OCI-LY7 (cell line): Measurements from ENCODE around the gene IL21.

Source experiments
- EZH2phosphoT487 ChIP-seq: fragments of 200-600 bp; sonication (generic); IDR thresholded peaks from 2 replicates; pipeline ENCODE4 v1.6.1; 2018; ENCODE audit warnings: low read depth, borderline replicate concordance, mild to moderate bottlenecking, mixed run types, antibody characterized with exemption, low read length, moderate library complexity, mixed read lengths
- TF ChIP-seq, protein P1 (sequence below): fragments of 200-600 bp; sonication (generic); conservative IDR thresholded peaks from 2 replicates; pipeline ENCODE4 v1.5.1; 2014; ENCODE audit warnings: mild to moderate bottlenecking, antibody characterized with exemption, low read length, moderate library complexity, mixed read lengths

DNA sequence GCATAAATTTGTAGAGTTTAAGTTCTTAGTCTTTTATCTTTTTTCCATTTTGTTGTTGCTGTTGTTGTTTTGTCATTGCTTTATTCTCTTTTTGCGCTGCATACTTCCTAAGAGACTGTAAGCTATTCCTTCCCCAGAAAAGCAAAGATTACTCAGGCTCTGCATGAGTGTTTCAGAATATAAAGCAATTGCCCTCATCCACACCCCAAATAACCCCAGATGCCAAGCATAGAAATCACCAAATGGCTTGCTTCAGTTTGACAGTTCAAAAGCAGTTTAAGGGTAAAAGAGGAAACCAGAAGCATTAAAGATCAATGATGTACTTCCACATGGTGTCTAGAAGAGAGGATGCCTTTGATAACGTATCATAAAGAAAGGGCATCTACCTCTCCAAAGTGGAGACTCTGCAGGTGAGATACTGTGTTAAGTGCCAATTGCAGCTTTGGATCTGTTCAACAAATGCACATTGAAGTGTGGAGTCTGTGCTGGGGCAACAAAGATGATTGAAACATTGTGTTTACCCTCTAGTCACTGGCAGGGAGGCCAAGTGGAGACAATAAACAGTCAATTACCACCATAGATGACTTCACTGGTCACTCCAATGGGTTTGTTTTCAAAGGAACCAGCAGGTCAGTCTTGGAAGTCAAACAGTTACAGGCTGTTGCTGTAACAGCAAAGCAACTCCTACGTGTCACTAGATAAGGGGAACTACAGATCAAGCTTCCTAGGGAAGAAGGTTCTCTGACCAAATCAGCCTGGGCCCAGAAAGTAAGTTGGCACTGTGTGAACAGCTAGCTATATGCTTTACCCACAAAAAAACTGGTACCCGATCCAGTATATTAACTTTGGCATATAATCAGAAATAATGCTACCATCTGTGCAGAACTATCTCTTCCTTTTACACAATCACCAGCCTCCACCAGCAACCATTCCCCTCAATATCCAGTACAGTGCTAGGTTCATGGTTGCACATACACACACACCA lies 40.6 kb upstream of the IL21 start:
- TF ChIP-seq, protein P1, sequence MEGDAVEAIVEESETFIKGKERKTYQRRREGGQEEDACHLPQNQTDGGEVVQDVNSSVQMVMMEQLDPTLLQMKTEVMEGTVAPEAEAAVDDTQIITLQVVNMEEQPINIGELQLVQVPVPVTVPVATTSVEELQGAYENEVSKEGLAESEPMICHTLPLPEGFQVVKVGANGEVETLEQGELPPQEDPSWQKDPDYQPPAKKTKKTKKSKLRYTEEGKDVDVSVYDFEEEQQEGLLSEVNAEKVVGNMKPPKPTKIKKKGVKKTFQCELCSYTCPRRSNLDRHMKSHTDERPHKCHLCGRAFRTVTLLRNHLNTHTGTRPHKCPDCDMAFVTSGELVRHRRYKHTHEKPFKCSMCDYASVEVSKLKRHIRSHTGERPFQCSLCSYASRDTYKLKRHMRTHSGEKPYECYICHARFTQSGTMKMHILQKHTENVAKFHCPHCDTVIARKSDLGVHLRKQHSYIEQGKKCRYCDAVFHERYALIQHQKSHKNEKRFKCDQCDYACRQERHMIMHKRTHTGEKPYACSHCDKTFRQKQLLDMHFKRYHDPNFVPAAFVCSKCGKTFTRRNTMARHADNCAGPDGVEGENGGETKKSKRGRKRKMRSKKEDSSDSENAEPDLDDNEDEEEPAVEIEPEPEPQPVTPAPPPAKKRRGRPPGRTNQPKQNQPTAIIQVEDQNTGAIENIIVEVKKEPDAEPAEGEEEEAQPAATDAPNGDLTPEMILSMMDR: no peak
- TF ChIP-seq EZH2phosphoT487: no peak
